HFF-Myc (cell line): ENCODE data around the gene OR6B3.

Experiments
- DNase-seq: peaks from one replicate; pipeline ENCODE4 v3.0.0-alpha.2; 2011; ENCODE audit warnings: low read depth; ENCODE audit errors: extremely low read depth
- H3K4me3 ChIP-seq: replicated peaks from 2 replicates; pipeline ENCODE4 v1.5.1; 2011; ENCODE audit warnings: low read depth, mild to moderate bottlenecking, control low read depth, low read length
- CTCF ChIP-seq: IDR thresholded peaks from 2 replicates; pipeline ENCODE4 v1.5.1; 2012; ENCODE audit warnings: mild to moderate bottlenecking, low read depth, low read length, control low read depth; ENCODE audit errors: missing control alignments

The OR6B3 gene

GRCh38 chr2:240060977-240061591, 7.8 kb upstream of the OR6B3 start:
- no peak overlapping the region for H3K4me3 ChIP-seq
- peak; percentile 12 for DNase-seq
- peak; percentile 55 for TF ChIP-seq CTCF

DNA sequence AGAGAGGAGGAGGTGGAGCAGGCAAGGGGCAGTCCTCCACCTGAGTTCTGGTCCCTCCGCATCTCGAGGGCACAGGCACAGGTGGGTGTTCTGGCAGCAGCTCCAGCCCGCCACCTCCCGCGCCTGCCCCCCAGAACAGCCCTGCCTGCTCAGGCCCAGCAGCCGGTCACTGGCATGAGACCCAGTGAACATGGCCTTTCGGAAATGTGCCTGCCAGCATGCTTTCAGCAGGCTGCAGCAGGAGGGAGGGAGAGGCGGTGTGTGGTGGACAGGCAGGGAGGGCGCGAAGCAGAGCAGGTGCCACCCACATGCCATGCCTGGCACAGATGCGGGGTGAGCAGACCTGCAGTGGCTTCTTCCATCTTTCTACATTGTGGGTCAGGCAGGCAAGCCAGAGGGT, 3.4 kb upstream of the OR6B3 start:
- TF ChIP-seq CTCF = no peak
- H3K4me3 ChIP-seq = no peak overlapping the region
- no peak for DNase-seq

- no peak for DNase-seq
- no peak for TF ChIP-seq CTCF
- H3K4me3 ChIP-seq = no peak overlapping the region
These were observed 2.0 kb upstream of the OR6B3 start for GRCh38 chr2:240055177-240055917.

DNA sequence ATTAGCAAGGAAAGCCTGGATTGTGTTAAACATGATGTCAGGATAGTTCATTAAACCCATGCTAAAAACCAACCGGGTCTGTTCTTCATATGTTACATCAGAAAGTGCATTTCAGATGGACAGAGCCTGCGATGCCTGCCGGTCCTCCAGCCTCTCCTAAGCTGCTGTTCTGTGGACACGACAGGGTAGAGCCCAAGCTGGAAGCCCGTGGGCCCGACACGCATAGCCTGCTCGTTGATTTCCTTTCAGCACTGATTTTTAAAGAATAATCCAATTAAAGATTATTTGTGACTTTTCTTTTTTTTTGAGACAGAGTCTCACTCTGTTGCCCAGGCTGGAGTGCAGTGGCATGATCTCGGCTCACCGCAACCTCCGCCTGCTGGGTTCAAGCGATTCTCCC, 797 bp downstream of the OR6B3 start:
- no peak overlapping the region for H3K4me3 ChIP-seq
- no peak for TF ChIP-seq CTCF
- DNase-seq = no peak

DNA sequence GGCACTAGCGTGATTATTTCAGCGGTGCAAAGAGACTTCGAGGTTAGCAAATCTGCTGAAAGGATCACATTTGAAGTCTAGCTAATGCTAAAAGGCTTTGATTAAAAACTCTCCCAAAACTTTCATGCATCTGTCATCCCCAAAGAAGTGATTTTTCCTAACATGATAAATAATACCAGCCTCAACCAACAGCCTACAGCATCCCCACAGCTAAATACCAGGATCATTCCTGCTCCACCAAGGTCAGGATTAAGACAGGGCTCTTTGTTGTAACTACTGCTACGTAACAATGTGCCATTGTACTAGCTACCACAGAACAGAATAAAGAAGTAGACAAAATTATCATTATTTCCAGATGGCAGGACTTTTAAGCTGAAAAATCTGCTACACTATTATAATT, 1.6 kb downstream of the OR6B3 start:
- H3K4me3 ChIP-seq = no peak overlapping the region
- TF ChIP-seq CTCF = no peak
- no peak for DNase-seq

GRCh38 chr2:240050278-240050677, 3.0 kb downstream of the OR6B3 start:
- no peak for TF ChIP-seq CTCF
- H3K4me3 ChIP-seq = no peak overlapping the region
- no peak for DNase-seq
